ENCODE results near the gene ZFY. TPM values are rescaled to one million over a fixed set of nuclear protein-coding genes. Genes with fewer than 3 reads are reported as not detected.

Gene ZFY
- polyA plus RNA-seq, 1 of the 3 experiments (the other 2 are of a cell fraction): not detected

GRCh38 chrY:2965629-2966028, 30.4 kb downstream of the ZFY start:
- Histone ChIP-seq H4K20me1 (ENCODE audit: insufficient read depth) (no peaks in the 10 kb centered on the region), H3K4me3 (ENCODE audit: low read depth in 2 of 2, low read length in 1 of 2) (no peak overlapping the region), H3K9me2 (no peaks in the 10 kb centered on the region), H3K4me1 (ENCODE audit: control insufficient read depth in 1 of 2, insufficient read depth in 2 of 2, low read depth in 1 of 2, low read length in 1 of 2) (no peaks in the 10 kb centered on the region), H3K79me2 (ENCODE audit: insufficient read depth) (no peaks in the 10 kb centered on the region), H3K36me3 (replicated peaks in 1 of 2; ENCODE audit: control insufficient read depth in 1 of 2, insufficient read depth in 2 of 2, low read length in 1 of 2) (no peaks in the 10 kb centered on the region), H3K27me3 (ENCODE audit: insufficient read depth) (no peaks in the 10 kb centered on the region), H3F3A (replicated peaks; ENCODE audit: insufficient read depth) (no peaks in the 10 kb centered on the region), H3K4me2 (no peak overlapping the region), H3K9me3 (no peaks in the 10 kb centered on the region), H3K9ac (no peak overlapping the region), H3K27ac (ENCODE audit: low read depth in 2 of 2, low read length in 1 of 2) (no peak overlapping the region), H2AFZ (ENCODE audit: low read depth) (no peak overlapping the region)
- WGBS (ENCODE audit: low lambda C conversion rate): no CpG with 5 or more reads among the region's 1 CpG
- CTCF ChIA-PET: no interaction called here
- DNase-seq: no peak
- no peak for TF ChIP-seq EP300 (IDR thresholded peaks at IDR 0.05; ENCODE audit: borderline replicate concordance in 1 of 2, low read depth in 1 of 2, low read length in 1 of 2)
- TF ChIP-seq MAX (IDR thresholded peaks at IDR 0.05; ENCODE audit: low read depth): no peak
- TF ChIP-seq TCF12 (IDR thresholded peaks at IDR 0.05): no peak
- no peak for TF ChIP-seq TEAD4 (IDR thresholded peaks at IDR 0.05; ENCODE audit: borderline replicate concordance, insufficient read depth)
- no peak for TF ChIP-seq RCOR1 (IDR thresholded peaks at IDR 0.05; ENCODE audit: low read length)
- TF ChIP-seq SIN3A (IDR thresholded peaks at IDR 0.05; ENCODE audit: borderline replicate concordance, low read depth, low read length): no peak
- no peak for TF ChIP-seq REST (IDR thresholded peaks at IDR 0.05; ENCODE audit: low read depth, low read length)
- TF ChIP-seq CHD2 (IDR thresholded peaks at IDR 0.05; ENCODE audit: low read length, partially characterized antibody): no peak
- TF ChIP-seq RAD21 (IDR thresholded peaks at IDR 0.05; ENCODE audit: low read length): no peak
- TF ChIP-seq, protein P1, sequence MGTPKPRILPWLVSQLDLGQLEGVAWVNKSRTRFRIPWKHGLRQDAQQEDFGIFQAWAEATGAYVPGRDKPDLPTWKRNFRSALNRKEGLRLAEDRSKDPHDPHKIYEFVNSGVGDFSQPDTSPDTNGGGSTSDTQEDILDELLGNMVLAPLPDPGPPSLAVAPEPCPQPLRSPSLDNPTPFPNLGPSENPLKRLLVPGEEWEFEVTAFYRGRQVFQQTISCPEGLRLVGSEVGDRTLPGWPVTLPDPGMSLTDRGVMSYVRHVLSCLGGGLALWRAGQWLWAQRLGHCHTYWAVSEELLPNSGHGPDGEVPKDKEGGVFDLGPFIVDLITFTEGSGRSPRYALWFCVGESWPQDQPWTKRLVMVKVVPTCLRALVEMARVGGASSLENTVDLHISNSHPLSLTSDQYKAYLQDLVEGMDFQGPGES (IDR thresholded peaks at IDR 0.05; ENCODE audit: low read depth, low read length): no peak
- POLR2A ChIA-PET: no interaction called here

GRCh38 chrY:2969561-2969960, 34.4 kb downstream of the ZFY start:
- H3K4me2 ChIP-seq: no peak overlapping the region
- H3K27ac ChIP-seq (ENCODE audit: low read depth in 2 of 2, low read length in 1 of 2): no peak overlapping the region
- no peaks in the 10 kb centered on the region for H4K20me1 ChIP-seq (ENCODE audit: insufficient read depth)
- no peak for TF ChIP-seq CTCF (IDR thresholded peaks at IDR 0.05)
- no peaks in the 10 kb centered on the region for H3K9me2 ChIP-seq
- H3K27me3 ChIP-seq (ENCODE audit: insufficient read depth): no peaks in the 10 kb centered on the region
- no peaks in the 10 kb centered on the region for H3K4me1 ChIP-seq (ENCODE audit: control insufficient read depth in 1 of 2, insufficient read depth in 2 of 2, low read depth in 1 of 2, low read length in 1 of 2)
- no peaks in the 10 kb centered on the region for H3K36me3 ChIP-seq (replicated peaks in 1 of 2; ENCODE audit: control insufficient read depth in 1 of 2, insufficient read depth in 2 of 2, low read length in 1 of 2)
- no peak for DNase-seq
- H3K4me3 ChIP-seq (ENCODE audit: low read depth in 2 of 2, low read length in 1 of 2): no peak overlapping the region
- POLR2A ChIA-PET: no interaction called here
- no peaks in the 10 kb centered on the region for H3F3A ChIP-seq (replicated peaks; ENCODE audit: insufficient read depth)
- CTCF ChIA-PET: no interaction called here
- no peaks in the 10 kb centered on the region for H3K9me3 ChIP-seq
- no peaks in the 10 kb centered on the region for H3K79me2 ChIP-seq (ENCODE audit: insufficient read depth)
- no peak overlapping the region for H3K9ac ChIP-seq
- H2AFZ ChIP-seq (ENCODE audit: low read depth): no peak overlapping the region

Data from SK-N-SH (cell line).